ENCODE results near the gene UGGT1.

Gene UGGT1

DNA sequence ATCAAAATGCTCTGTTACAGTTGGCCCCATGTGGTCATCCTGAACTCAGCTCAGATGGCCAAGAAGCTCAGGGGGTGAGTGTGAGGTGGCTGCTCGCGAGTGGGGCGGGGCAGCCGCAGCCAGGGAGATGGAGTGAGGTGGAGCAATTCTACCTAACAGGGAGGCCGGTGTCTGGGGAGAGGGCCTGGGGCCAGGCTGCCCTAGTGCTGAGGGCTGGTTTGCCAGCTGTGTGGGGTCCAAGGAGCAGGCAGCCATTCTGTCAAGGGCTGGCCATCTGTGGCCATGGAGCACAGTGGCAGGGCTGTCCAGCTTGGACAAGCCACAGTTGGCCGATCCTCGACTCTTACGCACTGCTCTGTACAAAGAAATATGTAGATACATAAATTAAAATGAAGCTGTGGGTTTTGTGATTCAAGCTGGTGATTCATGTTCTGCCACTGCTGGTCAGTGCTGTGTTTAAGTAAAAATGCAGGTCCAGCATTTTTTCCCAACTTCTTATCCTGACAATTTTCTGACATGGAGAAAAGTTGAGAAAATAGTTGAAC is 145.6 kb downstream of the UGGT1 start:
- peaks cover 6% of the 10 kb centered on the region for H3K4me1 ChIP-seq (ENCODE audit: insufficient read depth, poor library complexity, severe bottlenecking)
- H3K4me3 ChIP-seq (ENCODE audit: severe bottlenecking) = no peak overlapping the region
- no peak for DNase-seq (ENCODE audit: low spot score)
- no peaks in the 10 kb centered on the region for H3K27me3 ChIP-seq (ENCODE audit: insufficient read depth, poor library complexity, severe bottlenecking)
- no peaks in the 10 kb centered on the region for H3K36me3 ChIP-seq (ENCODE audit: low read depth)
- ATAC-seq (ENCODE audit: low read depth) = peak; percentile 69
- TF ChIP-seq, protein P1, sequence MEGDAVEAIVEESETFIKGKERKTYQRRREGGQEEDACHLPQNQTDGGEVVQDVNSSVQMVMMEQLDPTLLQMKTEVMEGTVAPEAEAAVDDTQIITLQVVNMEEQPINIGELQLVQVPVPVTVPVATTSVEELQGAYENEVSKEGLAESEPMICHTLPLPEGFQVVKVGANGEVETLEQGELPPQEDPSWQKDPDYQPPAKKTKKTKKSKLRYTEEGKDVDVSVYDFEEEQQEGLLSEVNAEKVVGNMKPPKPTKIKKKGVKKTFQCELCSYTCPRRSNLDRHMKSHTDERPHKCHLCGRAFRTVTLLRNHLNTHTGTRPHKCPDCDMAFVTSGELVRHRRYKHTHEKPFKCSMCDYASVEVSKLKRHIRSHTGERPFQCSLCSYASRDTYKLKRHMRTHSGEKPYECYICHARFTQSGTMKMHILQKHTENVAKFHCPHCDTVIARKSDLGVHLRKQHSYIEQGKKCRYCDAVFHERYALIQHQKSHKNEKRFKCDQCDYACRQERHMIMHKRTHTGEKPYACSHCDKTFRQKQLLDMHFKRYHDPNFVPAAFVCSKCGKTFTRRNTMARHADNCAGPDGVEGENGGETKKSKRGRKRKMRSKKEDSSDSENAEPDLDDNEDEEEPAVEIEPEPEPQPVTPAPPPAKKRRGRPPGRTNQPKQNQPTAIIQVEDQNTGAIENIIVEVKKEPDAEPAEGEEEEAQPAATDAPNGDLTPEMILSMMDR (IDR thresholded peaks at IDR 0.05; ENCODE audit: poor library complexity, severe bottlenecking) = no peak
- no peaks in the 10 kb centered on the region for H3K9me3 ChIP-seq (ENCODE audit: severe bottlenecking)
- no peak overlapping the region for H3K27ac ChIP-seq (ENCODE audit: poor library complexity, severe bottlenecking)

DNA sequence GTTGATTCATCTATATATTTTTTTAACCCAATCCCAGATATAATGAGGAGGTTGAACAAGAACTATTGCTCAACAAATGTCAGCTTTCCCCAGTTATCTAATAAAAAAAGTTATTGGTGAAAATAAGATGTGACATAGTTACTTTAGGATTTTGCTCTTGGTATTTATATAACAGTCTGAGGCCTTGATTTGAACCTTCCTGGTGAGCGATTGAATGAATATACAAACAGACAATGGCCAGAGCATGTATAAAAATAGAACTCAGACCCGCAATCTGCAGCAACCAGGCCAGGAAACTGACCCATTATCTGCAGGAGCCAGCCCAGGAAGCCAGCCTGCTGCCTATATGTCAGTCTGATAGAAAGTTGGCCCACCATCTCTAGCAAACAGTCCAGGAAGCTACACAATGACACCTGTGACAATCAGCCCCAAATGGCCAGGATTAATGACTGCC is 146.1 kb downstream of the UGGT1 start:
- no peaks in the 10 kb centered on the region for H3K36me3 ChIP-seq (ENCODE audit: low read depth)
- H3K9me3 ChIP-seq (ENCODE audit: severe bottlenecking) = no peaks in the 10 kb centered on the region
- DNase-seq (ENCODE audit: low spot score) (no peak), ATAC-seq (ENCODE audit: low read depth) (no peak)
- TF ChIP-seq, protein P1 (IDR thresholded peaks at IDR 0.05; ENCODE audit: poor library complexity, severe bottlenecking) = no peak
- H3K27ac ChIP-seq (ENCODE audit: poor library complexity, severe bottlenecking) = no peak overlapping the region
- H3K4me1 ChIP-seq (ENCODE audit: insufficient read depth, poor library complexity, severe bottlenecking) = peaks cover 6% of the 10 kb centered on the region
- no peaks in the 10 kb centered on the region for H3K27me3 ChIP-seq (ENCODE audit: insufficient read depth, poor library complexity, severe bottlenecking)
- no peak overlapping the region for H3K4me3 ChIP-seq (ENCODE audit: severe bottlenecking)

DNA sequence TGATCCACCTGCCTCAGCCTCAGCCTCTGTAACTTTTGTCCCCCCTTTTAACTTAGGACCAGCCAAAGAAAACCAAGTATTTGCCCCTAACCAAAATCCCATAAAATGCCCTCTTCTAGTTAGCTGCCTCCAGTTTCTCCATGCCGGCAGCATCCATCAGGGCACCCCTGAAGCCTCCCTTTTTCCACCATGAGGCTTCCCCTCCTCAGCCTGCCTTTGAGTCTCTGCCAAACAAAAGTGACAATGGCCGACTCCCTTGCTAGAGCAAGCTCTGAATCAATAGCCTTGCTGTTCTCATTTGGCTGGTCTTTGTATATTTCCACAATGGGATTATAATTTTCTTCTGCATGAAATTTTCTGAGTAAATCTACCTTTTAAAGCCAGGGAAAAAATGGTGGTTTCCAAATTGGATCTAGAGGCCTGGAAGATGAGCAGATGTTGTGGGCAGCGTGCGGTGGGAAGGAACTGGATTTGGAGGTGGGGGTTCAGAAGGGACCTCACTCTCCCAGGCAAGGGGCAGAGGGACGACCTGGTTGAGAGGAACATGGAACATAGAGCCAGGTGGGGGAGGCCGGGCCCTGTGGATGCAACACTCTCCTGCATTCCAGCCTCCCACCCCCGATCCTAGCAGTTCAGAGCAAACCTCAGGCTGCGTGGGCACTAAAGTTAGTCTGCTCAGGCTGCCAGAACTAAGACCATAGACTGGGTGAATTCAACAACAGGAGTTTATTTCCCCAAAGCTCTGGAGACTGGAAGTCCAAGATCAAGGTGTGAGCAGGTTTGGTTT is 147.1 kb downstream of the UGGT1 start:
- DNase-seq (ENCODE audit: low spot score) = no peak
- peaks cover 6% of the 10 kb centered on the region for H3K4me1 ChIP-seq (ENCODE audit: insufficient read depth, poor library complexity, severe bottlenecking)
- H3K27ac ChIP-seq (ENCODE audit: poor library complexity, severe bottlenecking) = no peak overlapping the region
- TF ChIP-seq, protein P1 (IDR thresholded peaks at IDR 0.05; ENCODE audit: poor library complexity, severe bottlenecking) = no peak
- no peak for ATAC-seq (ENCODE audit: low read depth)
- H3K36me3 ChIP-seq (ENCODE audit: low read depth) = no peaks in the 10 kb centered on the region
- no peaks in the 10 kb centered on the region for H3K27me3 ChIP-seq (ENCODE audit: insufficient read depth, poor library complexity, severe bottlenecking)
- no peaks in the 10 kb centered on the region for H3K9me3 ChIP-seq (ENCODE audit: severe bottlenecking)
- H3K4me3 ChIP-seq (ENCODE audit: severe bottlenecking) = no peak overlapping the region

DNA sequence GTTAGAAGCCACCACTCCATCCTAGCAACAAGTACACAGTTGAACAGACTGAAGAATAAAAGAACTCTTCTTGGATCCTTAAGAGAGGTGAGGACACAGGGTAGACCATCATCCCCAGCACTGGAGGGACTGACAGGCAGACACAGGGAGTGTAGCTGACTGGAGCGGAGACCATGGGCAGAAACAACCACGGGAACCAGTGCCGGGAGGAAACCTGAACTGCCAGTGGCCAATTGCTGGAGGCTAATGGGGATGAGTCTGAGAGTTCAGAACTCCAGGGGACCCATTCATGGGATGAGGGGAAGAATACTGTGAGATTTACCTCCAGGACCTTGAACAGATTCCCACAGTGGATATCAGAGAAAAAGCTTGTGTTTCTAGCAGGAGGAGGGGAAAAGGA is 150.9 kb downstream of the UGGT1 start:
- H3K27me3 ChIP-seq (ENCODE audit: insufficient read depth, poor library complexity, severe bottlenecking) = no peaks in the 10 kb centered on the region
- no peak for DNase-seq (ENCODE audit: low spot score)
- no peaks in the 10 kb centered on the region for H3K4me1 ChIP-seq (ENCODE audit: insufficient read depth, poor library complexity, severe bottlenecking)
- no peak overlapping the region for H3K4me3 ChIP-seq (ENCODE audit: severe bottlenecking)
- H3K27ac ChIP-seq (ENCODE audit: poor library complexity, severe bottlenecking) = no peak overlapping the region
- no peaks in the 10 kb centered on the region for H3K36me3 ChIP-seq (ENCODE audit: low read depth)
- H3K9me3 ChIP-seq (ENCODE audit: severe bottlenecking) = no peaks in the 10 kb centered on the region
- TF ChIP-seq, protein P1 (IDR thresholded peaks at IDR 0.05; ENCODE audit: poor library complexity, severe bottlenecking) = no peak
- ATAC-seq (ENCODE audit: low read depth) = no peak

Data from RWPE2 (cell line).